Measurements from ENCODE around the gene RIPOR3.
"Not testable (repeated sequence)": the region's sequence is repeated elsewhere in the genome, so short reads cannot be mapped to it uniquely, and the experiment has no call there.

RIPOR3 gene

DNA sequence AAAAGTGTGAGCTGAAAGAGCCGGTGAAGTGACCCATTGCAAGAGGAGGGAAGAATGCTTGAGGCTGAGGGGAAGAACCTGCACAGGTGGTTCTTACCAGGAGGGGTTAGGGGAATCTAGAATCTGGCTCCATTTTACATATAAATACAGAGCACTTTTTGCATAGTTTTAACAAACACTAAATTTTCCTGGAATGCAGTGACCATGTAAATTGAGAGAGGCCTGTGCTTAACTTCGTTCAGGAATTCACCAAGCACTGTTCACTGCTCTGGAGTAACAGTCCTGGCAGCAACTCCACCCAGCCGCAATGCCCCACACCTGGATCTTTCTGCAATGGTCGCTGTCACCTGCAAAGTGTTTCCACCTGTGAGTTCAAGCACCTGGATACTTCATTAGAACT is 13.2 kb upstream of the RIPOR3 start:
- no peak for DNase-seq

DNA sequence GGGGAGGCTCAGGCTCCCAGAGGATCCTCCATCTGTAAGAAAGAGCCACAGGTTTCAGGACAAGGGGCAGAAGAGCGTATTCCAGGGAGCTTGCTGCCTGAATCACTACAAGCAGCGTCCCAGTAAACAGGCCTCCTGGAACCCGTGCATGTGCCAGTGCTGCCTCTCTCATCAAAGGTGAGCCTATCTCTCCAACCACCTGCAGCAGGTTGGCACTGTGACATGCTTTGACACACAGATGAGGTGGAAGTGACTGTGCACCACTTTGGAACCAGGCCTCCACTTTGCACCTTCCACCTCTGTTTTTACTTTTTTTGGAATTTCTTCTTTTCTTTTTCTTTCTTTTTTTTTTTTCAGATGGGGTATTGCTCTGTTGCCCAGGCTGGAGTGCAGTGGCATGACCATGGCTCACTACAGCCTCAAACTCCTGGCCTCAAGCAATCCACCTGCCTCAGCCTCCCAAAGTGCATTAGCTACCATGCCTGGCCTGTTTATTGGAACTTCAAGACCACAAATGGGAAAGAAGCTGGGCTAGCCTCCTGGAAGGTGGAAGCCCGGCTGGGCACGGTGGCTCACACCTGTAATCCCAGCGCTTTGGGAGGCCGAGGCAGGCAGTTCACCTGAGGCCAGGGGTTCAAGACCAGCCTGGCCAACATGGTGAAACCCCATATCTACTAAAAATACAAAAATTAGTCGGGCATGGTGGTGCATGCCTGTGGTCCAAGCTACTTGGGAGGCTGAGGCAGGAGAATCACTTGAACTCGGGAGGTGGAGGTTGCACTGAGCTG is 12.5 kb upstream of the RIPOR3 start:
- DNase-seq: not testable (repeated sequence)

DNA sequence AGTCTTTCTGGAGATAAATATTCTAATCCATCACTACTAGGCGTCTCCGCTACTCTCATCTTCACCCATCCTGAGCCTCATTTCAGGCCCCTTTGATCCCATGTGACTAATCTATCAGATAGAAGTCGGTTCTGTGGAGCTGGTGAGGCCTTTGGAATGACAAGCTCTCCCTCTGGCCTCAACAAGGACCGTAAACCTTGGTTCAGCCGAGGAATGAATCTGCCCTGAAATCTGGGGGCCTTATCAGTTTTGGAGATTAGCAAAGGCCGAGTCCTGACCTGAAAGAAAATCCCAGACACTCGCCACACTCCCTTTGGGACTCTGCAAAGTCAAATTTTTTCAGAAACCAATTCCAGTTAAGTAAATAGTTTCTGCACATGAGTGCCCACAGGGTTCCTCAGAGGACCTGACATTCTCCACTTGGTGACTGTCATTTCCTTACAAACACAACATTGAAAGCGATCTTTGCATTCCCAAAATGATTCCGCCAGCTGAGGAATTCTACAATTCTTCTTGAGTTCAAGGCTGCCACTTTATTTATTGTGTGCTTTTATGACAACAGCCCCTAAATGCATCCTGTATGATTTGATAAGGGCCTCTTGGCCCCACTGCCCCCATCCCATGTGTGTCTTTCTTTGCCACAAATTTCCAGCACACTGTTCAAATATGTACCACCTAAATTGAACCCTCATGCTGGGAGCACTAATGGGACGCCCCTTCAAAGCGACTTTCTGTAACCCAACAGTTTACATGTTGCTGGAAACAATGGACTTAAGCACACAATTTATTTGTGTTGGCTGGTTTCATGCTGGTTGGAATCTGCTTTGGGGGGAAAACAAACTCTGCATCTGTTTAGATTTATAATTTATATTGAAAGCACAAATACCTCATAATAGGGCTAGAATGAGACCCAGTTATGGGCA is 10.0 kb upstream of the RIPOR3 start:
- DNase-seq: no peak

DNA sequence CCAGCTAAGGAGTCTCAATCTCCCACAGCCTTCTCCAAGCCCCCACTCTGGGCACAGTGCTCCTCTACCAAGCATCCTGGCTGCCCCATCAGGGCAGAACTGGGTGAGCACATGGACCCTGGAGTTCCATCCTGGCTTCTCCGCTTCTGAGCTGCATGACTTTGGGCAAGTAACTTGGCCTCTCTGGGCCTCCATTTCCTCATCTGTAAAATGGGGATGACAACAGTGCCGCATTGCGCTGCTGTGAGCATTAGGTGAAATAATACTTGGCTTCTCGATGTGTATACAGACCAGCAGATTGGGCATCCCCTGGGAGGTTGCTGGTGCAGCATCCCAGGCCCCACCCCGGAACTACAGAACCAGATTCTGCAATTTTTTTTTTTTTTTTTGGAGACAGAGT is 8.3 kb upstream of the RIPOR3 start:
- no peak for DNase-seq

DNA sequence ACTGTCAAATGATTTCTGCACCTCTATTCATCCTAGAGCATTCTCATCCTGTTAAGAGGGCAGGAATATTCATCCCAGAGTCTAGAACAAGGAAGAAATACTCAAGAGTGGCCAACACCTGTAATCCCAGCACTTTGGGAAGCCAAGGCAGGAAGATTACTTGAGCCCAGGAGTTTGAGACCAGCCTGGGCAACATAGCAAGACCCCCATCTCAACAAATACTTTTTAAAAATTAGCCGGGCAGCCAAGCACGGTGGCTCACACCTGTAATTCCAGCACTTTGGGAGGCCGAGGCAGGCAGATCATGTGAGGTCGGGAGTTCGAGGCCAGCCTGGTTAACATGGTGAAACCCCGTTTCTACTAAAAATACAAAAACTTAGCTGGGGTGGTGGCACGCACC is 6.9 kb upstream of the RIPOR3 start:
- not testable (repeated sequence) for DNase-seq

DNA sequence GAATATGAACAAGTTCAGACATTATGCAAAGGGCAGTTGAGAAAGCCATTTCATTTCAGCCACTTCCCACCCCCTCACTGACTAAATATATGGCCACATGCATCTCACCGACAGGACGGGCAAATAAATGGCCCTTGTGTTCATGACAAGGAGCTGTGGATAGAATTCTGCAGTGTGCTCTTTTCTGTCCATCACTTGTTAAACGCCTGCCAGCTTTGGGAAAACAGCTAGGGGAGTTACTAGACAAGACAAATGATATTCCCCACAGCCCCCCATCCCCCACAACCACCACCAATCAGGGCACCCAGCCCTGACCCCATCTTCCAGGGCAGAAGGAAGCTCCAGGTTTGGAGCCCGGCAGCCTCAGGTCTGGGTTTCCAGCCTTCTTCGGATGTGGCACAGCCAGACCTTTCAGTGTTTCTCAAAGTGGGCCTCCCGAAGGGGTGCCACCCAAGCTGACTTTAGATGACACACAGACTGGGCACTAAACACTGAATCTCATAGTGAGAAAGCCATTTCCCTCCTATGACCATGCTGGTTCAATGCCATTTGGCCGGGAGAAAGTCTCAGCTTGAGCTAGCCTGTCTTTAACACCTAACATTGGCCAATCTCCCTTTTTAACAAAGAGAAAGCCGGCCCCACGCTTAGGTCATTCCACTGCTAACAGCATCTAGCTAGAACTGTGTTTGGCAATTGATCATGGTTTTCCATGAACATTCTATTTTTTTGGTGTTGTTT is 4.0 kb upstream of the RIPOR3 start:
- DNase-seq: no peak

DNA sequence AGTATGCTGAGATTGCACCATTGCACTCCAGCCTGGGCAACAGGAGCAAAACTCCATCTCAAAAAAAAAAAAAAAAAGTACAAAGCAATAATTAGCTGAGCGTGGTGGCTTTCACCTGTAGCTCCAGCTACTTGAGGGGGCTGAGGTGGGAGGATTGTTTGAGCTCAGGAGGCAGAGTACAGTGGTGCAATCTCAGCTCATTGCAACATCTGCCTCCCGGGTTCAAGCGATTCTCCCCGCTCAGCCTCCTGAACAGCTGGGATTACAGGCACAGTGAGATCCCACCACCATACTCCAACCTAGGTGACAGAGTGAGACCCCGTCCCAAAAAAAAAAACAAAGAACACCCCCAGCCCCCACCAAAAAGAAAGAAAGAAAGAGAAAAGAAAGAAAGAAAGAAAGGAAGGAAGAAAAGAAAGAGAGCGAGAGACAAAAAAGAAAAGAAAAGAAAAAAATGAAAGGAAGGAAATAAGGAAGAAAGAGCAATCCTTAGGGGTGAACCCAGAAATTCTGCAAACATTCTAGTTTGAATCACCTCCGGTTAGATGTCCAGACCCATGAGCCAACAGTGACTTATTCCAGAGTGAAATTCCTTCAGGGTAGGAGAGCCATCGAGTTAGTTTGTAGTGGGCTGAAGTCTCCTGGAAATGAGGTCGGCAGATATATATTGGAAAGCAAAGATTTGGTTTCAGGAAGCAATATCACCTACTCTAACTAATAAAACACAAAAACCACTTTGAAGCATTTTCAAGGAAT is 3.2 kb upstream of the RIPOR3 start:
- no peak for DNase-seq

DNA sequence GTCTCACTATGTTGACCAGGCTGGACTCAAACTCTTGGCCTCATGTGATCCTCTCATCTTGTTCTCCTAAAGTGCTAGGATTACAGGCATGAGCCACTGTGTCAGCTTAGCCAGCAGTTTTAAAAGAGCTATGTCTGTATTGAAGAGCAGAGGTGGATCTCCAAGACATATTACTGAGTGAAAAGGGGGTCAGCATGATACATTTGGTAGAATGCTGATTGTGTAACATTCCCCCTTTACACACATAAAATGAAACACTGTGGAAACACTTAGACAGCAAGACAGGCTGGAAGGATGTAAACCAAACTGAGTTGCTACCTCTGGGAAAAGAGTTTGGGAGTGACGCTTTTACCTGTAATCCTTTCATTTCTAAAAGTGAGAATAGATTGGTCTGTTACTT is 1.7 kb upstream of the RIPOR3 start:
- no peak for DNase-seq

DNA sequence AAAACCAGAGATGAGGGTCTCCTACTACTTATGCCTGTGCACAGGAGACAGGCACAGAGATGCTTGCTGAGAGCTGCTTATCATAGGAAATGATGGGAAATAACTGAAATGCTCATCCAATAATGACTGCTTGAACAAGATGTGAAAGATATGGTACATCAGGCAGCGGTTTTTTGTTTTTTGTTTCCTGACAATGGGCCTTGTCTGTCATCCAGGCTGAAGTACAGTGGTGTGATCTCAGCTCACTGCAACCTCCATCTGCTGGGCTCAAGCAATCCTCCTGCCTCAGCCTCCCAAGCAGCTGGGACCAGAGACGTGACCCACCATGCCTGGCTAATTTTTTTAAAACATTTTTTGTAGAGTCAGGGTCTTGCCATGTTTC is 1.2 kb upstream of the RIPOR3 start:
- DNase-seq: no peak

DNA sequence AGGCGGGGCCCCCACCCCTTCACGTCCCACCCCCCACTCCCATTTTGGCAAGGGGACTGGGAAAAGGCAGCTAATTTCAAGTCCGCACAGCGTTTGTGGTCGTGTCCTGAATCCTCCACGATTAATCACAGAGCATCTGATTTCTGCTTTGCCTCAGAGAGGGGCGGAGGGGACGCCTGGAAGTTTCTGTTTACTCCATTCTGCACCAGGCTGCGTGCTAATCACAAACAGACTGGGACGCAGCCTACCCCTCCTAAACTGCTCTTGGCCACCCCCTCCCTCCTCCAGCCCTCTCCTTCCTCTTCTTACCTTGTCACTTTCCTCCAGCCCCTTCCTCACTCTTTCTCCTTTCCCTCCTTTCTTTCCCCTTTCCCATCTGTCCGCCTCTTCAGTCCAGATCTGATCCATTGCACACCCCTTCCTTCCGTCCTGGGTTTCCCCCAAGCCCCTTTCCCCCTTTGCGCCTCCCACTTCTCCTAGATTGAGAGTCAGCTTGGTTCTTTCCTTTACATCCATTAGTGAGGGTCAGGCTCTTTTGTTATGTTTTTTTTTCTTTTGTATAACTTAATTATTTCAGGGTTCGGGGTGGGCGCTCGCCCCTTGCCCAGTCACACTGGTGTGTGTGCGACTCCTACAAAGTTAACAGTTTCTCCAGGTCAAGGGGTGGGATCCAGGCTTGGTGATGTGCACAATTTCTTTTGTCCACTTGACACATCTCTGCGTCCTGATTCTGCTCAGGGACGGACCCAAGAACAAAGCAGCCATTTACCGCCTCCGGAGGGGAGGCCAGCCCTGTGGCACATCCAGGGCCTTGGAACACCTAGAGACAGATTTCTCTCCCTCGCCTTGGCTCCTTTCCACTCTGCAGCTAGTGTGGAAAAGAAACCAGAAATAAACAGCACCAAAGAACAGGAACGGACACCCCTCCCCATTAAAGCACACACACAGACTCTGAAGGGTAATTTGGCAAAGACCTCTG is 520 bp upstream of the RIPOR3 start:
- DNase-seq: no peak

DNA sequence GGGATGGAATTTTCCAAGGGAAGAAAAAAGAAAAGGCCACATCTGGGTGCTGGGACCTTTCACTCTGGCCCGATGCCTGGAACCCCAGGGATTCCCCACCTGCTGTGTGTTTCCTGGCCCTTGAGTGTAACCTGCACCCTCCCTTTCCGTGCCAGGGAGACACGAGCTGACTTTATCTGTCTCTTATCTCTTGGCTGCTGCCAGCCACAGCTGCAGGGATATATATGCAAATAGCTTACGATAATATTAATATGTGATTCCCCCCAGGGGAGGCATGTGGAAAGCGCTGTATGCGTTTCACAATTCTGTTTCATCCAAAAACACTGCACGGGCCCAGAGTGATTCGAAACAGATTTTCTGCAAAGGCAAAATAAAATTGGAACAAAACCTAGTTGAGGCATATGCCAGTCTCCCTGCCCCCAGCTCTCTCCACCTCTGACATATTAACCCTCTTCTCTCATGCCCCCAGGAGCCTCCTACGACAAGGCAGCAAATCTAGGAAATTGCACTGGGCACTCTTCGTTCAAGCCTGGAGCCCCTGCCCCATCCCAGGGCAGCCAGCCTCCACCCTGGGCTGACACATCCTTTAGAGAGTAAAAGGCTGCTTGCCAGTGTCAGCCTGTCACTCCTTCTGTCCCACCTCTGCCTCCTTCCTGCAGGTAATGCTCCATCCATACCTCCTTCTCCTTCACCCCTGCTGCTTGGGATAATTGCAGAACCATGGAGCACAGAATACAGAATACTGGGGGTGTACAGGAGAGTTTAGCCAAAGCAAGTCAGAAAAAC is 1.3 kb downstream of the RIPOR3 start:
- no peak for DNase-seq

DNA sequence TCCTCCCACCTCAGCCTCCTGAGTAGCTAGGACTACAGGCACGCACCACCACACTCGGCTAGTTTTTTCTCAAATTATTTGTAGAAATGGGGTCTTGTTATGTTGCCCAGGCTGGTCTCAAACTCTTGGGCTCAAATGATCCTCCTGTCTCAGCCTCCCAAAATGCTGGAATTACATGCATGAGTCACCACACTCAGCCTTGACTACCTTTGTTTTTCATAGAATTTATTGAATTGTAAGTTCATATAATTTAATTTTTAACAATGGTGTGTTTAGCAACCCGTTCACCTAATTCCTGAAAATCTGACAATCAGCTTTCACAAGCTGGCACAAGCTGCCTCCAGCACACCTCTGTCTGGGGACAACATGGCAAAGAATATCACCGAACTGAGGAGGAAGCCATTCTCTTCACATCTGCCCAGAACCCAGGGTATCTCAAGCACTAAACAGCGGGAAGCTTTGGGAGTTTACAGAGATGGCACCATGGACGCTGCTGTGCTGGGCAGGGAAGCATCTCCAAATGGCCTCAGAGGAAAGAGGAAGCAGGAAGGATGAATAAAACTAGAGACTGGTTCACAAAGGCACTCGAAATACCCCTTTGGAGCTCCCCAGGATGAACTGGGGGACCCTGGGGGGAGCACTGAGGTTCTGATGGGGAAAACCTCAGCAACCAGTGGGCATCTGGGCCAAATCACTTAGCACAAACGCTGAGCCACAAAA is 2.9 kb downstream of the RIPOR3 start:
- DNase-seq: no peak

DNA sequence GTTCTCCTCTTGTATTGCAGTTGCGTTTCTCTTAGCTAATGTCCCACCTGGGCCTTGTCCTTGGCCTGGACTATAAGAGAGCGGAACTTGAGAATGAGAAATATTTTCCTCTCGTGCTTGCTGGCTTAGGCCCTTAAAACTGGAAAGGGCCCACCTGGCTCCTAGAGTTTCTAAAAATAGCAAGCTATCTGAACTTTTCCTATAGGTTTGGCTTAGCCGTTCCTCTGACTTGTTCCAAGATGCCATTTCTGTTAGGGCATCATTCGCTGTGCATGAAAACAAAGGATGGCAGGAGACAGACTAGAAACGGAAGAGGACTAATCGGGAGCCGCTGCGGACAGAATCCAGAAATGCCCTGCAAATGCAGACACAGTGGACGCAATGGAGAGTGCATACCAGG is 4.5 kb downstream of the RIPOR3 start:
- DNase-seq: no peak

DNA sequence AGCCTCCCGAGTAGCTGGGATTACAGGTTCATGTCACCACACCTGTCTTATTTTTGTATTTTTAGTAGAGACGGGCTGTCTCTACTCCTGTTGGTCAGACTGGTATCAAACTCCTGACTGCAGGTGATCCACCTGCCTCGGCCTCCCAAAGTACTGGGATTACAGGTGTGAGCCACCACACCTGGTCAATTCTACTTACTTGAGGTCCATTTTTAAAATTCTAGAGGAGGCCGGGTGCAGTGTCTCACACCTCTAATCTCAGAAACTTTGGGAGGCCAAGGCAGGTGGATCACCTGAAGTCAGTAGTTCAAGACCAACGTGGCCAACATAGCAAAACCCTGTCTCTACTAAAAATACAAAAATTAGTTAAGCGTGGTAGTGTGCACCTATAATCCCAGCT is 7.8 kb downstream of the RIPOR3 start:
- no peak for DNase-seq

DNA sequence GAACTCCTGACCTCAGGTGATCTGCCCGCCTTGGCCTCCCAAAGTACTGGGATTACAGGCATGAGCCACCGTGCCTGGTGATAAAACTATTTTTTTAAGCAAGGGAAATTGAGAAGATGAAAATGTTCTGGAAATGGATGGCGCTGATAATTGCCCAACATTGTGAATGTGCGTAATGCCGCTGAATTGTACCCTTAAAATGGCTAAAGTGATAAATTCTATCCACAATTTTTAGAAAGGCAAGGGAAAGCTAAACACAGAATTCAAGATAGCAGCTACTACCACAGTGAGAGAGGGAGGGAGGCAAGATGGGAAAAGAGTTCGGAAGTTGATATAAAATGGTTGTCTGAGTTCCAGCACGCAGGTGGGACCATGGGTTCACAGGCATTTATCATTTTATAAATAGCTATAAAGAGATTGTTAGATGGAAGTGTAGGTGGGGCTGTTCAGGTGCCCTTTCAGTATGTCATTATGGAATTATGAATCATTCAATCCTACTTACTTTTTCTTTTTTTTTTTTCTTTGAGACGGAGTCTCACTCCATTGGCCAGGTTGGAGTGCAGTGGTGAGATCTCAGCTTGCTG is 8.3 kb downstream of the RIPOR3 start:
- no peak for DNase-seq

DNA sequence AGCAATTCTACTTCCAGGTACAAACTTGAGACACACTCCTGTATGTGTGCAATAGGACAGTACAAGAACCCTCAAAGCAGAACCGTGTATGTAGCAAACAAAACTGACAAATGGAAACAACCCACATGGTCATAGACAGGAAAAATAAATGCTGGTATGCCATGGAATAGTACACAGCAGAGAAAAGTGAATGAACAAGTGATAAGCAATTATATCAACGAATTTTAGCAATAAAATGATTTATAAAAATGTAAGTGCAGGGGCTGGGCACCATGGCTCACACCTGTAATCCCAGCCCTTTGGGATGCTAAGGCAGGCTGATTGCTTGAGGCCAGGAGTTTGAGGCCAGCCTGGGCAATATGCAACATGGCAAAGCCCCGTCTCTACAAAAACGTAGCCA is 9.3 kb downstream of the RIPOR3 start:
- no peak for DNase-seq

DNA sequence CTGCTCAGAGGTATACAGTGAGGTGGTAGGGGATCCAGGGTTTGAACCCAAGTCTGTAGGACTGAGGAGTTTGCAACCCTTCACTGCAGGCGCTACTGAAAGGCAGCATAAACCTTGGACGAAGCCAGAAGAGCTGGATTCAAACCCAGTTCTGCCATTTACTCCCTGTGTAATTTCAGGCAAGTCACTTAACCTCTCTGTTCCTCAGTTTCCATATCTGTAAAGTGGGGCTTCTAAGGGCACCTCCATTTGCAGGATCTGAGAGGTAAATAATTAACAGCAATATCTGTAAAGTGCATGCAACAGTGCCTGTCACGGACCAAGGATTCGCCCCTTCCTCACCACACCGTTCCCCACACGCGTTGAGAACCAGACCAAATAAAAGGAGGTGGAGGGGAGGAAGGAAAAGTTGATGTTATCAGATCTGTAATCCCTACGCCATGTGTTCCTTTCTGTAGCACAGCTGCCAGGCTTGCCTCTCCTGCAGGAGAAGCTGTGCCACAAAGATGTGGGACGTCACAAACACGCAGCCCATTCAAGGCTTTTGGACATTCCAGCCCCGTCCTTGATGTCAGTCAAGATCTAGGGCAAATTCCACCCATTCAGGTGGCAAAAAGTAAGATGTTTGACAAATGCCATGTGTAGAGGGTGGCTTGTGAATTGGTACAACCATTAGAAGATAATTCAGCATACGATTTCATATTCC is 9.8 kb downstream of the RIPOR3 start:
- no peak for DNase-seq

DNA sequence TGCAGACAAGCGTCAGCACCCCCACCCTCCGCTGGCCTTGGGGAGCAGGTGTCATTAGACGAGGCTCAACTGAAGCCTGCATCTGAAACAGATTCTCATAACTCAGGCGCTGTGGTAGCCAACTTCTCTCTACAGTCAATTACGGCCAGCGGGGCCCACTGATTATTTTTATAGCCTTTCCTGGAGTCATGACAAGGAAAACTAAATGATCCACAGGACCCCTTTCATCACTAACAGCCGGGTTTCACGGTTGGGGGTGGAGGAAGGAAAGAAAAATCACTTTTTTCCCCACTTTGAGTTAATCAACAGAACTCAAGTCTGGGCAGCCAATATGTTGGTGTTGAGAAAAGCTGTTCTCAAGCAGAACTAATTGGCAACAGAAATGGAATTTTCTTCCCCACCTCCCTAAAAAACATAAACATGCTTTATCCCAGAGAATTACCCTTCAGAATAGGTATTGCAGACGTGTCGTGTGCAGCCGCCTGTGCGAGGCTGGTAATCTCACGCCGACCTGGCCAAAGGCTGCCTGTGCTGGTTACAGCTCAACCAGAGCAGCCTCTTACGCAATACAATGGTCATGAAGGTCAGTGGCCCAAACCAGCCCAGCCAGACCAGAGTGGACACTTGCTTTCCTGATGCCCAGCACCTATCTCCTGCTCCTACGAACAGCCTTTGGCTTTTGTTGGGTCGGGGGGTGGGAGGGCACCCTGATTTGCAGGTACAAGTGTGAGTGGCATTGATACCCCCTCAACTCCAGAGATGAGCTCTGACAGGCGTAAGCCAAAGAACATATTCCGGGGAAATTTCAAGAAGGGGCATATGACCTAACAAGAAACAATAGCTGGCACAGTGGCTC is 11.0 kb downstream of the RIPOR3 start:
- DNase-seq: no peak
